ENCODE results near the gene LRRC4. TPM values are rescaled to one million over a fixed set of nuclear protein-coding genes. Genes with fewer than 3 reads are reported as not detected.

The LRRC4 gene, protein sequence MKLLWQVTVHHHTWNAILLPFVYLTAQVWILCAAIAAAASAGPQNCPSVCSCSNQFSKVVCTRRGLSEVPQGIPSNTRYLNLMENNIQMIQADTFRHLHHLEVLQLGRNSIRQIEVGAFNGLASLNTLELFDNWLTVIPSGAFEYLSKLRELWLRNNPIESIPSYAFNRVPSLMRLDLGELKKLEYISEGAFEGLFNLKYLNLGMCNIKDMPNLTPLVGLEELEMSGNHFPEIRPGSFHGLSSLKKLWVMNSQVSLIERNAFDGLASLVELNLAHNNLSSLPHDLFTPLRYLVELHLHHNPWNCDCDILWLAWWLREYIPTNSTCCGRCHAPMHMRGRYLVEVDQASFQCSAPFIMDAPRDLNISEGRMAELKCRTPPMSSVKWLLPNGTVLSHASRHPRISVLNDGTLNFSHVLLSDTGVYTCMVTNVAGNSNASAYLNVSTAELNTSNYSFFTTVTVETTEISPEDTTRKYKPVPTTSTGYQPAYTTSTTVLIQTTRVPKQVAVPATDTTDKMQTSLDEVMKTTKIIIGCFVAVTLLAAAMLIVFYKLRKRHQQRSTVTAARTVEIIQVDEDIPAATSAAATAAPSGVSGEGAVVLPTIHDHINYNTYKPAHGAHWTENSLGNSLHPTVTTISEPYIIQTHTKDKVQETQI
- total RNA-seq (2022; extraction: Qiagen RNA extraction; ENCODE audit: low read depth): not detected in 5 replicates

DNA sequence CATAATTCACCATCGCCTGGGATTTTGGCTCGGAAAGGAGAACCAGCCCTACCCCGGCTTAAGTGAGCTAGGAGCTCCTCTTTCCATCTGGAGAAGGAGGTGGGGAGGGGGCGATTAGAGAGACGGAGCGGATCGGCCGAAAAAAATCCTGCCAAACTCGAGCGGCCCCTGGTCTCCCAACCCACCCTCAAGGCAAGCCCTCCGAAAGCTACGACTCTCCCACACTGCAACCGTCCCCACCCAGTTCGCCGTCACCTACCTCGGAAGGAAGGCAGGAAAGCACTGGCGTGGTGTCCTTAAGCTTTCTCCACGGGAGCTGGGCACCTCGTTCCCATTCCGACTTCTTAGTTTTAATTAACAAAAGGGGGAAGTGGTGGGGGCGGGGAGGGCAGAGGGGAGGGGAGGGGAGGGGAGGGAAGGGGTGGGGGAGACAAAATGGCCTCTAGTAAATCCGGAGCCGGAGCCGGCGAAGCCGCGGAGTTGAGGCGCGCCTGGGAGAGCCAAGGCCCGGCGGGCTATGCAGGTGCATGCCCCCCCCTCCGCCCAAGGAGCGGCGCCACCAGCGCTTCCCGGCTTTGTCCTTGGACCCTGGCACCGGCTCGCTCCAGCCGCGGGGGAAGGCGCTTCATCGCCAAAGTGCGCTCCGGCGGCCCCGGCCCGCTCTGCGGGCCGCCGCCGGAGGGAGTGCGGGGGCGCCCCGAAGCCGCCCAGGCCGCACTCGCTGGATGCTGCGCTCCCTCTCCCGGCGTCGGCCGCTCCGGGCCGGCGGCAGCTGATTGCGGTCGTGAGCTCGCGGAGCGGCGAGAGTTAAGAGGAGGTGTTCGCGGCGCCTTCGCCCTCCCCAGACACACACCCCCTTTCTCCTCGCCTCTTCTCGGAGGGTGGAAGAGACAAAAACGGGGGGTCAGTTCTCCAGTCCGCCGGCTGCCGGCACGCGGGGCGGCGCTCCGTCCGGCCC, at the start of gene LRRC4:
Gene LRRC4, minus strand, starts transcription at position 784 of the 958 bp plus-strand sequence. CDS start 797 bp downstream, outside the sequence.

Other genes starting within 250 kb of the LRRC4 start
- not detected in 5 replicates for gene LEP, start 209.8 kb upstream of the LRRC4 start, total RNA-seq (2022; extraction: Qiagen RNA extraction; ENCODE audit: low read depth)